ENCODE results near the gene PTPN14.

GRCh38 chr1:214425101-214425500 lies 126.3 kb downstream of the PTPN14 start:
- no peak for TF ChIP-seq POLR2A (IDR thresholded peaks at IDR 0.05)
- no peak for TF ChIP-seq CTCF (IDR thresholded peaks at IDR 0.05)
